ENCODE results near the gene IFT81. TPM values are rescaled to one million over a fixed set of nuclear protein-coding genes. Genes with fewer than 3 reads are reported as not detected.
"Not testable (repeated sequence)": the region's sequence is repeated elsewhere in the genome, so short reads cannot be mapped to it uniquely, and the experiment has no call there.

The IFT81 gene
- total and polyA plus RNA-seq, 7 donors = 1.8 to 42.7 (median 20.4) TPM

GRCh38 chr12:110205931-110206330 is 81.8 kb downstream of the IFT81 start:
- H3K27me3 ChIP-seq = no peaks in the 10 kb centered on the region
- H3K36me3 ChIP-seq = peaks cover 0 to 71% (median 20%) of the 10 kb centered on the region in 4 donors
- TF ChIP-seq EP300 (IDR thresholded peaks at IDR 0.05) = no peak
- no peak for TF ChIP-seq POLR2AphosphoS5 (IDR thresholded peaks at IDR 0.05)
- TF ChIP-seq POLR2A (IDR thresholded peaks at IDR 0.05) = no peak
- TF ChIP-seq CTCF (IDR thresholded peaks at IDR 0.05) = no peak
- WGBS, 2 donors = 94 to 95% methylated on average over 2 of the region's 2 CpGs
- intact Hi-C loops (cut with DNase I) = loop anchor here (10.0 kb wide), 1 partner anchor 61 kb away; no protein-coding TSS in a partner anchor
- H3K4me1 ChIP-seq = no peaks in the 10 kb centered on the region
- no peaks in the 10 kb centered on the region for H3K9me3 ChIP-seq
- H3K27ac ChIP-seq = no peak overlapping the region
- H3K4me3 ChIP-seq = no peak overlapping the region
- DNase-seq = no peak

GRCh38 chr12:110211639-110212536 is 87.7 kb downstream of the IFT81 start:
- H3K9me3 ChIP-seq = not testable (repeated sequence)
- 97% methylated on average over 10 of the region's 10 CpGs for WGBS, 2 donors
- peaks cover 0 to 40% (median 3%) of the 10 kb centered on the region in 4 donors for H3K36me3 ChIP-seq

DNA sequence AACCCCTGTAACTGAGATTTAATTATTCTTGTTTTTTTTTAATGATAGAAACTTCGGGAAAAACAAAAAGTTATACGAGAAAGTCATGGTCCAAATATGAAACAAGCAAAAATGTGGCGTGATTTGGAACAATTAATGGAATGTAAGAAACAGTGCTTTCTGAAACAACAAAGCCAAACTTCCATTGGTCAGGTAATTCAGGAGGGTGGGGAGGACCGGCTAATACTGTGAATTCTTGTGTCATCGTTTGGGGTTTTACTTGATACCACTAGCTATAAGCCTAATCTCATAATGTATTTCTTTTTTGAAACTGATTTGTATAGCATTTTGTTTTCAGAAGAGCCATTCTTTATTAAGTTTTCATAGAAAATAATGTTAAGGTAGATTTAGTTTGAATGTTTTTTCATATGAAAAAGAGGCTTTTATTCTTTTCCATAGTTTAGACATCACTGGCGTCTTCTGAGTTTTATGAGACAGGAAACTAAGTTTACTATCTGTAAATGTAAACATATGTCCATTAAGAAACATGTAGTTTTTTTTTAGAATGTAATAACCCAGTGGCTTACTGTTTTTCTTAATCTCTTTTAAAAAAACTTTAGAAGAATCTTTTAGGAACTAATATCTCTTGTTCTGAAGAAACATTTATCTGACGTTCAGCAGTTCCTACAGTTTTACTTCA is 94.0 kb downstream of the IFT81 start:
- Histone ChIP-seq H3K27me3 (no peaks in the 10 kb centered on the region), H3K4me3 (no peak overlapping the region), H3K9me3 (no peaks in the 10 kb centered on the region), H3K36me3 (peaks cover 0 to 19% (median 0%) of the 10 kb centered on the region in 4 donors), H3K27ac (no peak overlapping the region), H3K4me1 (peaks cover 0 to 22% (median 13%) of the 10 kb centered on the region in 4 donors)
- intact Hi-C loops (cut with DNase I) = no loop called here
- DNase-seq = no peak
- WGBS, 2 donors = 78 to 82% methylated on average over 7 of the region's 7 CpGs
- TF ChIP-seq EP300 (IDR thresholded peaks at IDR 0.05) = no peak
- no peak for TF ChIP-seq CTCF (IDR thresholded peaks at IDR 0.05)
- TF ChIP-seq POLR2A (IDR thresholded peaks at IDR 0.05) = no peak
- TF ChIP-seq POLR2AphosphoS5 (IDR thresholded peaks at IDR 0.05) = no peak

More at GRCh38 chr12:110211639-110212536, 87.7 kb downstream of the IFT81 start:
- H3K4me1 ChIP-seq; intact Hi-C loops (cut with DNase I); H3K27ac ChIP-seq; H3K27me3 ChIP-seq; DNase-seq; H3K4me3 ChIP-seq: not testable (repeated sequence)

GRCh38 chr12:110222027-110222426 is 97.9 kb downstream of the IFT81 start:
- peak overlapping the region; percentile 13 to 80 (median 60) for H3K27ac ChIP-seq
- H3K4me1 ChIP-seq = peaks cover 0 to 38% (median 25%) of the 10 kb centered on the region in 4 donors
- peaks cover 0 to 16% (median 0%) of the 10 kb centered on the region in 4 donors for H3K36me3 ChIP-seq
- H3K9me3 ChIP-seq = no peaks in the 10 kb centered on the region
- no peak overlapping the region for H3K4me3 ChIP-seq
- intact Hi-C loops (cut with DNase I) = no loop called here
- DNase-seq = no peak
- TF ChIP-seq POLR2AphosphoS5 (IDR thresholded peaks at IDR 0.05) = no peak
- TF ChIP-seq EP300 (IDR thresholded peaks at IDR 0.05) = no peak
- TF ChIP-seq POLR2A (IDR thresholded peaks at IDR 0.05) = no peak
- TF ChIP-seq CTCF (IDR thresholded peaks at IDR 0.05) = no peak
- H3K27me3 ChIP-seq = no peaks in the 10 kb centered on the region

- no peaks in the 10 kb centered on the region for H3K27me3 ChIP-seq
- no peaks in the 10 kb centered on the region for H3K9me3 ChIP-seq
- no peak for DNase-seq
- no peak overlapping the region for H3K4me3 ChIP-seq
- 29 to 62% methylated on average over 1 of the region's 1 CpG for WGBS, 2 donors
- intact Hi-C loops (cut with DNase I) = no loop called here
- peak overlapping the region; percentile 13 to 80 (median 60) for H3K27ac ChIP-seq
- TF ChIP-seq POLR2A (IDR thresholded peaks at IDR 0.05) (no peak), POLR2AphosphoS5 (IDR thresholded peaks at IDR 0.05) (no peak), CTCF (IDR thresholded peaks at IDR 0.05) (no peak), EP300 (IDR thresholded peaks at IDR 0.05) (no peak)
- H3K36me3 ChIP-seq = peaks cover 0 to 16% (median 0%) of the 10 kb centered on the region in 4 donors
- H3K4me1 ChIP-seq = peaks cover 0 to 38% (median 25%) of the 10 kb centered on the region in 4 donors
Measured at GRCh38 chr12:110222433-110222832, 98.3 kb downstream of the IFT81 start.

Data from sigmoid colon (tissue), 7 donors.